OCI-LY7 (cell line): ENCODE measurements around the gene RNF166. TPM values are rescaled to one million over a fixed set of nuclear protein-coding genes. Genes with fewer than 3 reads are reported as not detected.

ENCODE experiments used
- BruUV-seq: library from RNA; stranded (reverse); fragments of 400-500 nt; replicated peaks from 2 replicates; lab custom pipeline; 2021; lab: Mats Ljungman, UMichigan
- CTCF ChIA-PET: fragments of 300-600 bp; sonication (Branson Sonifier 250); formaldehyde crosslinking; loops from one replicate; lab custom pipeline; 2022; ENCODE audit warnings: antibody characterized with exemption; ENCODE audit not compliant: unreplicated experiment; lab: Charles Lee
- POLR2A ChIA-PET: fragments of 300-600 bp; sonication (Branson Sonifier 250); formaldehyde crosslinking; loops from one replicate; lab custom pipeline; 2022; ENCODE audit warnings: antibody characterized with exemption; lab: Charles Lee
- DNase-seq: peaks from one replicate; pipeline ENCODE4 v3.0.0-alpha.2; 2015; ENCODE audit warnings: low spot score
- H2AFZ ChIP-seq: fragments of 200-600 bp; sonication (generic), shearing (Covaris generic); 2 replicates; pipeline ENCODE4 v1.6.1; 2014; ENCODE audit warnings: mild to moderate bottlenecking, antibody characterized with exemption, low read length, moderate library complexity
- H3K27ac ChIP-seq: fragments of 200-600 bp; sonication (generic); 2 replicates; pipeline ENCODE4 v1.5.1; 2014; ENCODE audit warnings: mixed run types, low read depth, mild to moderate bottlenecking, moderate library complexity, low read length, inconsistent platforms; ENCODE audit not compliant: poor library complexity, severe bottlenecking
- H3K36me3 ChIP-seq: fragments of 200-600 bp; sonication (generic); 2 replicates; pipeline ENCODE4 v1.6.1; 2014; ENCODE audit warnings: mild to moderate bottlenecking, antibody characterized with exemption, low read length, moderate library complexity, mixed read lengths; ENCODE audit not compliant: insufficient read depth
- H3K4me1 ChIP-seq: fragments of 200-600 bp; sonication (generic); 2 replicates; pipeline ENCODE4 v1.5.1; 2014; ENCODE audit warnings: mild to moderate bottlenecking, low read length; ENCODE audit not compliant: insufficient read depth, poor library complexity, severe bottlenecking
- H3K4me2 ChIP-seq: fragments of 200-600 bp; sonication (generic); 2 replicates; pipeline ENCODE4 v1.6.1; 2014; ENCODE audit warnings: mild to moderate bottlenecking, low read length
- H3K4me3 ChIP-seq: fragments of 200-600 bp; sonication (generic); 2 replicates; pipeline ENCODE4 v1.5.1; 2014; ENCODE audit warnings: mild to moderate bottlenecking, low read depth, low read length; ENCODE audit not compliant: poor library complexity, severe bottlenecking
- H3K79me2 ChIP-seq: fragments of 200-600 bp; sonication (generic); 2 replicates; pipeline ENCODE4 v1.6.1; 2016; ENCODE audit warnings: low read depth, mild to moderate bottlenecking, low read length, moderate library complexity, mixed read lengths; ENCODE audit not compliant: insufficient read depth
- H3K9me2 ChIP-seq: fragments of 200-600 bp; sonication (generic); 2 replicates; pipeline ENCODE4 v1.6.1; 2016; ENCODE audit warnings: mild to moderate bottlenecking, low read length, mixed read lengths; ENCODE audit not compliant: insufficient read depth
- H3K9me3 ChIP-seq: fragments of 200-600 bp; sonication (generic); 2 replicates; pipeline ENCODE4 v1.6.1; 2014; ENCODE audit warnings: mild to moderate bottlenecking, mixed run types, low read length, mixed read lengths
- H4K20me1 ChIP-seq: fragments of 200-600 bp; sonication (generic); 2 replicates; pipeline ENCODE4 v1.6.1; 2014; ENCODE audit warnings: mild to moderate bottlenecking, antibody characterized with exemption, low read length, moderate library complexity, mixed read lengths; ENCODE audit not compliant: insufficient read depth
- EZH2phosphoT487 ChIP-seq: fragments of 200-600 bp; sonication (generic); IDR thresholded peaks from 2 replicates; pipeline ENCODE4 v1.6.1; 2018; ENCODE audit warnings: low read depth, borderline replicate concordance, mild to moderate bottlenecking, mixed run types, antibody characterized with exemption, low read length, moderate library complexity, mixed read lengths
- intact Hi-C: fragments of 100-400 bp; cut with micrococcal nuclease; formaldehyde crosslinking; loops from one replicate; pipeline ENCODE4 v1.10.0; 2022; ENCODE audit not compliant: unreplicated experiment
- total RNA-seq, 2 experiments: library from RNA; depleted of rRNA in 1 of 2; stranded (reverse); fragments of >200 nt in 1 of 2; shearing (Covaris generic) in 1 of 2; gene quantifications; 2 replicates each; pipeline ENCODE4 v1.2.3, GENCODE V29; 2014 to 2022
- TF ChIP-seq, protein P1 (sequence below): fragments of 200-600 bp; sonication (generic); conservative IDR thresholded peaks from 2 replicates; pipeline ENCODE4 v1.5.1; 2014; ENCODE audit warnings: mild to moderate bottlenecking, antibody characterized with exemption, low read length, moderate library complexity, mixed read lengths

The RNF166 gene
- total RNA-seq, 2 experiments from 2014 or later = 52.4 to 56.2 TPM

DNA sequence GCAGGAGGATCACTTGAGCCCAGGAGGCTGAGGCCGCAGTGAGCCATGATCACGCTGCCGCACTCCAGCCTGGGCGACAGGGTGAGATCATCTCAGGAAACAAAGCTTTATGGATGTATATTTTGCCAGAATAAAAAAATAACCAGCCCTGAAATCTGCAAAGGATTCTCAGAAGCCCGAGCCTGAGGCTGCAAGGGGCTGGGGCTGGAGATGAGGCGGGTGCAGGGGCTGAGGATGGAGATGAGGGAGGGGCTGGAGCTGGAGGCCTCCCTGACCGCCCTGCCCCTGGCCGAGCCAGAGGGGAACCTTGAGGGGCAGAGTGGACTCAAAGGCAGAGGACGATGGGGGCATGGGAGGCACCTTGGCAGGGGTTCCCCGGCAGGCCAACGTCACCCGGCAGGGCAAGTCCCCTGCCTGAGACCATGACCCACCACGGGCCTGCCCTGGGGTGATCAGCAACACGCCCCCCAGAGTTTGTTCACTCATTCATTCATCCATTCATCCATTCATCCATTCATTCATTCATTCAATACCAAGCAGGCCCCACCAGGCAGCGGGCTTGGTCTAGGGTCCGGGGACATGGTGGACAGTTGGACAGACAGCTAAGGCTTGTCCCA is 46.3 kb upstream of the RNF166 start:
- peaks cover 5% of the 10 kb centered on the region for H3K4me1 ChIP-seq
- CTCF ChIA-PET = no interaction called here
- no peak for DNase-seq
- no peak overlapping the region for H3K4me3 ChIP-seq
- H3K79me2 ChIP-seq = no peaks in the 10 kb centered on the region
- POLR2A ChIA-PET = no interaction called here
- H3K27ac ChIP-seq = no peak overlapping the region
- H2AFZ ChIP-seq = no peak overlapping the region
- H4K20me1 ChIP-seq = no peaks in the 10 kb centered on the region; the same call in 1 of the 2 replicates
- BruUV-seq = no TSS peak
- no peaks in the 10 kb centered on the region; the same call in 1 of the 2 replicates for H3K36me3 ChIP-seq
- TF ChIP-seq, protein P1, sequence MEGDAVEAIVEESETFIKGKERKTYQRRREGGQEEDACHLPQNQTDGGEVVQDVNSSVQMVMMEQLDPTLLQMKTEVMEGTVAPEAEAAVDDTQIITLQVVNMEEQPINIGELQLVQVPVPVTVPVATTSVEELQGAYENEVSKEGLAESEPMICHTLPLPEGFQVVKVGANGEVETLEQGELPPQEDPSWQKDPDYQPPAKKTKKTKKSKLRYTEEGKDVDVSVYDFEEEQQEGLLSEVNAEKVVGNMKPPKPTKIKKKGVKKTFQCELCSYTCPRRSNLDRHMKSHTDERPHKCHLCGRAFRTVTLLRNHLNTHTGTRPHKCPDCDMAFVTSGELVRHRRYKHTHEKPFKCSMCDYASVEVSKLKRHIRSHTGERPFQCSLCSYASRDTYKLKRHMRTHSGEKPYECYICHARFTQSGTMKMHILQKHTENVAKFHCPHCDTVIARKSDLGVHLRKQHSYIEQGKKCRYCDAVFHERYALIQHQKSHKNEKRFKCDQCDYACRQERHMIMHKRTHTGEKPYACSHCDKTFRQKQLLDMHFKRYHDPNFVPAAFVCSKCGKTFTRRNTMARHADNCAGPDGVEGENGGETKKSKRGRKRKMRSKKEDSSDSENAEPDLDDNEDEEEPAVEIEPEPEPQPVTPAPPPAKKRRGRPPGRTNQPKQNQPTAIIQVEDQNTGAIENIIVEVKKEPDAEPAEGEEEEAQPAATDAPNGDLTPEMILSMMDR = no peak
- no peak for TF ChIP-seq EZH2phosphoT487
- H3K9me2 ChIP-seq = no peaks in the 10 kb centered on the region
- no peak overlapping the region for H3K4me2 ChIP-seq
- intact Hi-C loops = no loop called here
- no peaks in the 10 kb centered on the region for H3K9me3 ChIP-seq

- H3K4me3 ChIP-seq = no peak overlapping the region
- H4K20me1 ChIP-seq = no peaks in the 10 kb centered on the region
- CTCF ChIA-PET = no interaction called here
- no peak for DNase-seq
- no TSS peak for BruUV-seq
- intact Hi-C loops = no loop called here
- H3K36me3 ChIP-seq = no peaks in the 10 kb centered on the region; the same call in 1 of the 2 replicates
- TF ChIP-seq EZH2phosphoT487 = no peak
- TF ChIP-seq, protein P1 = no peak
- no peak overlapping the region for H3K27ac ChIP-seq
- H3K4me2 ChIP-seq = no peak overlapping the region
- H3K79me2 ChIP-seq = no peaks in the 10 kb centered on the region
- no peaks in the 10 kb centered on the region for H3K9me3 ChIP-seq
- POLR2A ChIA-PET = no interaction called here
- peaks cover 15% of the 10 kb centered on the region for H3K4me1 ChIP-seq
- H3K9me2 ChIP-seq = no peaks in the 10 kb centered on the region
- no peak overlapping the region for H2AFZ ChIP-seq
Observed at GRCh38 chr16:88750854-88751253, 44.6 kb upstream of the RNF166 start.

- H3K36me3 ChIP-seq = no peaks in the 10 kb centered on the region; the same call in 1 of the 2 replicates
- H4K20me1 ChIP-seq = no peaks in the 10 kb centered on the region
- BruUV-seq = no TSS peak
- no peak overlapping the region for H3K4me3 ChIP-seq
- no peak for TF ChIP-seq EZH2phosphoT487
- TF ChIP-seq, protein P1 = no peak
- H2AFZ ChIP-seq = no peak overlapping the region
- ChIA-PET CTCF (no interaction called here), POLR2A (no interaction called here)
- no peak overlapping the region for H3K27ac ChIP-seq
- H3K4me1 ChIP-seq = peaks cover 30% of the 10 kb centered on the region
- H3K9me2 ChIP-seq = no peaks in the 10 kb centered on the region
- intact Hi-C loops = no loop called here
- H3K9me3 ChIP-seq = no peaks in the 10 kb centered on the region
- H3K79me2 ChIP-seq = no peaks in the 10 kb centered on the region
- DNase-seq = no peak
- no peak overlapping the region for H3K4me2 ChIP-seq
Observed at GRCh38 chr16:88749358-88749757, 43.1 kb upstream of the RNF166 start.
